AG09319 (cell line): Measurements from ENCODE around the gene CFAP46.

Experiments used
- DNase-seq: peaks from one replicate; pipeline ENCODE4 v3.0.0-alpha.2; 2010; ENCODE audit warnings: low read depth; ENCODE audit errors: extremely low read depth
- CTCF ChIP-seq: IDR thresholded peaks from 2 replicates; pipeline ENCODE4 v1.5.1; 2011; ENCODE audit warnings: low read depth, mild to moderate bottlenecking, inconsistent platforms, low read length, moderate library complexity

CFAP46 gene

GRCh38 chr10:132868995-132869394 is 73.4 kb downstream of the CFAP46 start:
- TF ChIP-seq CTCF: no peak
- DNase-seq: no peak

GRCh38 chr10:132867801-132868644 is 74.3 kb downstream of the CFAP46 start:
- no peak for DNase-seq
- TF ChIP-seq CTCF: no peak

GRCh38 chr10:132866601-132867381 is 75.6 kb downstream of the CFAP46 start:
- TF ChIP-seq CTCF: no peak
- no peak for DNase-seq

GRCh38 chr10:132865851-132866600 is 76.3 kb downstream of the CFAP46 start:
- TF ChIP-seq CTCF: no peak
- no peak for DNase-seq

- no peak for DNase-seq
- no peak for TF ChIP-seq CTCF
Measured at GRCh38 chr10:132865171-132865631, 77.2 kb downstream of the CFAP46 start.

GRCh38 chr10:132862485-132863420 is 79.6 kb downstream of the CFAP46 start:
- no peak for DNase-seq
- no peak for TF ChIP-seq CTCF
